Epithelial cell of proximal tubule (primary cell): Measurements from ENCODE around the gene GRIA1. TPM values are rescaled to one million over a fixed set of nuclear protein-coding genes. Genes with fewer than 3 reads are reported as not detected.

ENCODE experiments used
- DNase-seq: peaks from one replicate; pipeline ENCODE4 v3.0.0-alpha.2; 2011; ENCODE audit warnings: low read depth
- H3K4me3 ChIP-seq: 2 replicates; pipeline ENCODE4 v1.5.1; 2011; ENCODE audit warnings: low read depth, mild to moderate bottlenecking, low read length
- total RNA-seq: library from RNA; depleted of rRNA; stranded (reverse); fragments of >200 nt; gene quantifications from 2 replicates; pipeline ENCODE4 v1.2.3, GENCODE V29; 2015
- TF ChIP-seq, protein P1 (sequence below): conservative IDR thresholded peaks from 2 replicates; pipeline ENCODE4 v1.5.1; 2012; ENCODE audit warnings: low read depth, mild to moderate bottlenecking, low read length

GRIA1 gene
- total RNA-seq, 1 donor from 2014 or later, result not detected

DNA sequence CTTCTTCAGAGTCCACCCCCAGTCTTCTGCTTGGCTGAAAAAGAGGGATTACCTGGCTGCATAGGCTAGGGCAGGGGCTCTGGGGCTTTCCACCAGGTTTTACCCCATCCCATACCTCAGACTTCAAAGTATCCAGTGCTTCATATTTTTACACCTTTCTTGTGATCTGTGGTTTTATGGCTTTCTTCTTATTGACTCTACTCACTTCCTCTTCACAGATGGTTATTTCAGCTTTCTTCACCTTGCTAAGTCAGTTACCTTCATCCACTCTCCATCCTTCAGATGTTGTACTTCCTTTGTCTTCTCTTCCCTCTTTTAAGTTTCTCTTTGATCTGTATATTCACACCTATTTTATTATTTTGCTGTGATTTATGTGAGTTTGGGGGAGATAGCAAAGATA is 104.3 kb downstream of the GRIA1 start:
- H3K4me3 ChIP-seq, result no peak overlapping the region
- DNase-seq, result no peak
- TF ChIP-seq, protein P1, sequence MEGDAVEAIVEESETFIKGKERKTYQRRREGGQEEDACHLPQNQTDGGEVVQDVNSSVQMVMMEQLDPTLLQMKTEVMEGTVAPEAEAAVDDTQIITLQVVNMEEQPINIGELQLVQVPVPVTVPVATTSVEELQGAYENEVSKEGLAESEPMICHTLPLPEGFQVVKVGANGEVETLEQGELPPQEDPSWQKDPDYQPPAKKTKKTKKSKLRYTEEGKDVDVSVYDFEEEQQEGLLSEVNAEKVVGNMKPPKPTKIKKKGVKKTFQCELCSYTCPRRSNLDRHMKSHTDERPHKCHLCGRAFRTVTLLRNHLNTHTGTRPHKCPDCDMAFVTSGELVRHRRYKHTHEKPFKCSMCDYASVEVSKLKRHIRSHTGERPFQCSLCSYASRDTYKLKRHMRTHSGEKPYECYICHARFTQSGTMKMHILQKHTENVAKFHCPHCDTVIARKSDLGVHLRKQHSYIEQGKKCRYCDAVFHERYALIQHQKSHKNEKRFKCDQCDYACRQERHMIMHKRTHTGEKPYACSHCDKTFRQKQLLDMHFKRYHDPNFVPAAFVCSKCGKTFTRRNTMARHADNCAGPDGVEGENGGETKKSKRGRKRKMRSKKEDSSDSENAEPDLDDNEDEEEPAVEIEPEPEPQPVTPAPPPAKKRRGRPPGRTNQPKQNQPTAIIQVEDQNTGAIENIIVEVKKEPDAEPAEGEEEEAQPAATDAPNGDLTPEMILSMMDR, result no peak

DNA sequence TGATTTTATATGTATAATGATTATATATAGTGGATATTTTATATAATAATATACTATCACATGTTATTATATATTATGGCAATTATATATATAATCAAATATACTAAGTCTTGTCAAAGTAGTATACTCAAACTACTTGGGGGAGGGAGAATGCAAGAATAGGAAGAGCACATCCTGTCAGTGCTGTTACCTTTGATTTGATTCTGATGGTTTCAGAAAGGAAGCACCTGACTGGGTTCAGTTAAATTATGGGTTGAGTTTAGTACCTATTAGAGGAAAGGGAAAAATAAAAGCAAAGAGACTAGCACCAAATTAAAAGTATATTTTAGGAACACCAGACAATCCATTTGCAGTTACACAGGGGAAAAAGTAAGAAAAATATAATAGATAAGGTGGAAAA is 107.6 kb downstream of the GRIA1 start:
- no peak overlapping the region for H3K4me3 ChIP-seq
- DNase-seq, result no peak
- TF ChIP-seq, protein P1, result no peak

DNA sequence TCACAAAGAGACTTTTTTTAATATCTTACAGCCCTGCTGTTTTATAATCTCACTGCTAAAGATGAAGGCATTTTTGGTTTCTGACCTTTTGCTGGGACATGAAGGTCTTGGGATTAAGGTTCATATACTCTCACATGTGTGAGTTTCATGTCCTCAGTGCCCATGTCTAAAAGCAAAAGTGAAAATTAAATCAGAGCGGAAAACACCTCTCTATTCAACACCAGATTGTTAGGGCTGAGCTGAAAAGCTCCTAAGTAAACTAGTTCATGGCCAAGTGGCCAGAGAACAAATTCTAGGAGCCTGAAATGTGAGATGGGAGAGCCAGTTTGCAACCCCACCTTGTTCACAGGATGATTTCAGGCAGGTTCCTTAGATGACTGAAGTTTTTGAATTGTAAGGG is 110.9 kb downstream of the GRIA1 start:
- TF ChIP-seq, protein P1, result no peak
- no peak overlapping the region for H3K4me3 ChIP-seq
- DNase-seq, result no peak

DNA sequence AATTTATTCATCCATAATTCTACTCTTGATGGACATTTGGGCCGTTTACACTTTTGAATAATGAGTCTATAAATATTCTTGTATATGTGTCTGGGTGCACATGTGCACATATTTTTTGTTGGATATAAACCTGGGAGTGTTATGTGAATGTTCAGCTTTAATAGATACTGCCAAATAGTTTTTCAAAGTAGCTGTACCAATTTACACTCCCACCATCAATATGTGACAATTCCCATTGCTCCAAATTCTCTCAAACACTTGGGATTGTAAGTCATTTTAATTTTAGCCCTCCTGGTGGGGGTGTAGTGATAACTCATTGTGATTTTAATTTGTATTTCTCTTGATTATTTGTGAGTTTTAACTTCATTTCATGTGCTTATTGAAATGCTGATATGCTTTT is 114.9 kb downstream of the GRIA1 start:
- no peak overlapping the region for H3K4me3 ChIP-seq
- TF ChIP-seq, protein P1, result no peak
- no peak for DNase-seq

DNA sequence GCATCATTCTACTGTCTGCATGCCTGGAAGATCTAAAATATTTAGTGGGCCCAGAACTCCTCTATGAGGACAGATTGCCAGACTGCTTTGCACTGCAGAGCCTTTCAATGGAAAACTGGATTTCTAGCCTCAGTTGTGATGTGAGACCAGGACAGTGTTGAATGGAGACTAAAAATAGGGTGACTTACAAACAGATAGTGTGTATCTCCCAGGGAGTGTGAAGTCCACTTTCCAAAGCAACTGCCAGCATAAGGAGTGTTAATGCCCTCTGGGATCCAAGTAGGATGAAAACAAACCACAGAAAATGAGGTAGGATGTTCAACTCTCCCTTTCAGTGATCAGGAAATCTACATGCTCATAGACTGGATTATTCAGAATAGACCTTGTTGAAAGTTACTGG is 119.5 kb downstream of the GRIA1 start:
- DNase-seq, result no peak
- TF ChIP-seq, protein P1, result no peak
- no peak overlapping the region for H3K4me3 ChIP-seq

DNA sequence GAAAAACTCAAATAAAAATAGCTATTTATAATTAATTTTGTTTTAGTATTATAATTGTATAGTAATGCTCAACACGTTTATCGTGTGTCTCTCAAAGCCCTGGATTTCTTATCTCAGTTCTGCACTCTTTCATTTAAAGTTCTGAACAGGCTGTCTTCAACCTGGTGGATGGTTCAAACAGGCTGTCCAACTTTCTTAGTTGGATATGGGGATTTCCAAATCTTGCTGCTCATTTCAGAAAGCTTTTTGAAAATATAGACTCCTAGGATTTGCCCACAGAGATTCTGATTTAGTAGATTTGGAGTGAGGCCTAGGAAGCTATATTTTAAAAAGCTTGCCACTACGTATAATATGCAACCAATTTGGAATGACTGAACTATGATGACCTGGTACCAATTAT is 120.3 kb downstream of the GRIA1 start:
- TF ChIP-seq, protein P1, result no peak
- H3K4me3 ChIP-seq, result no peak overlapping the region
- DNase-seq, result no peak

DNA sequence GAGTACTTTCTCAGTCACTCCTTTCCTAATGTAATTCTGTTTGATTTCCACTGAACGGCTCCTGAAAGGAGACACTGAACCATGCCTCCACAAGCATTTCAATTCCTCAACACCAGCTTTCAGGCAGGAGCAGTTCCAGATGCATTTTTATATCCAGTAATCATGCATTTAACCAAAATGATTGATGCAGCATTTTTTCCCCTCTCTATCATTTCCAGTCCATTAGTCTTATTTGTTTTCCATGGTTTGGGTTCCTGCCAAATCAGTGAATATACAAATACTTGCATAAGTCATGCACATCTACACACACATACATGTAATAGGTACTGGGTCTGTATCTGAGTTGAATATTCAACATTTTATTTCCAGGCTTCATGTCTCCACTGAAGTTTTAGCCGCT is 122.7 kb downstream of the GRIA1 start:
- H3K4me3 ChIP-seq, result no peak overlapping the region
- TF ChIP-seq, protein P1, result no peak
- no peak for DNase-seq
